Measurements from ENCODE around the gene CSNK2A3. TPM values are rescaled to one million over a fixed set of nuclear protein-coding genes. Genes with fewer than 3 reads are reported as not detected.

Gene CSNK2A3
- total and polyA plus RNA-seq, 10 of the 15 experiments (the other 5 are each of a cell fraction or from before 2014, with no cell fraction given), result 0.68 to 6.2 (median 1.4) TPM

GRCh38 chr11:11396301-11397035, 43.4 kb upstream of the CSNK2A3 start:
- Histone ChIP-seq H3K27me3 (replicated peaks in 1 of 2; ENCODE audit: control insufficient read depth in 2 of 2, insufficient read depth in 2 of 2, low read length in 1 of 2) (no peaks in the 10 kb centered on the region), H3K4me3 (no peak overlapping the region), H3K79me2 (ENCODE audit: control insufficient read depth, insufficient read depth, low read length) (no peaks in the 10 kb centered on the region), H4K20me1 (ENCODE audit: control insufficient read depth, insufficient read depth) (no peaks in the 10 kb centered on the region), H3K4me2 (ENCODE audit: control insufficient read depth, insufficient read depth) (no peak overlapping the region), H3K4me1 (ENCODE audit: control insufficient read depth, insufficient read depth, low read length) (no peaks in the 10 kb centered on the region), H3K27ac (ENCODE audit: control insufficient read depth, insufficient read depth) (no peak overlapping the region), H2AFZ (ENCODE audit: control insufficient read depth, low read depth, low read length) (no peak overlapping the region), H3K9me3 (replicated peaks; ENCODE audit: control insufficient read depth, insufficient read depth, low read length) (no peaks in the 10 kb centered on the region), H3K9ac (ENCODE audit: control insufficient read depth, insufficient read depth, low read length) (no peak overlapping the region), H3K36me3 (ENCODE audit: control insufficient read depth in 2 of 2, insufficient read depth in 2 of 2, low read length in 1 of 2) (no peaks in the 10 kb centered on the region; a peak in 2 of 4 replicates)
- BruUV-seq (replicated peaks), result no TSS peak
- CTCF ChIA-PET, result interaction anchor here (0.9 kb wide), 1 partner anchor 10 kb away, joined by 3 read pairs; no protein-coding TSS in a partner anchor
- 62% methylated on average over 11 of the region's 11 CpGs for WGBS (ENCODE audit: insufficient coverage, insufficient replicate concordance, low lambda C conversion rate, missing lambda C conversion rate)
- POLR2A ChIA-PET, result no interaction called here
- SMC1A ChIA-PET (ENCODE audit: uncharacterized antibody, unreplicated experiment), result no interaction called here
- DNase-seq (ENCODE audit: low read depth, low spot score) (no peak), ATAC-seq (no peak), FAIRE-seq (no peak)
- RAD21 ChIA-PET (ENCODE audit: unreplicated experiment), result interaction anchor here (1.1 kb wide), 1 partner anchor 392 kb away, joined by 3 read pairs; no protein-coding TSS in a partner anchor
- TF ChIP-seq ATF7 (IDR thresholded peaks at IDR 0.05; ENCODE audit: low read depth), result peak; percentile 13; the same call in 1 of the 2 replicates
- no peak for TF ChIP-seq EZH2 (IDR thresholded peaks at IDR 0.05; ENCODE audit: borderline replicate concordance, control insufficient read depth, low read depth, low read length)
- no peak for TF ChIP-seq FOXM1 (IDR thresholded peaks at IDR 0.05; ENCODE audit: low read depth, low read length)
- no peak for TF ChIP-seq ZNF592 (IDR thresholded peaks at IDR 0.05)
- no peak for TF ChIP-seq HDAC2 (IDR thresholded peaks at IDR 0.05)
- TF ChIP-seq CHD2 (IDR thresholded peaks at IDR 0.05; ENCODE audit: borderline replicate concordance, low read depth, low read length), result no peak
- in situ Hi-C loops (cut with MboI) (no loop called here), intact Hi-C loops (cut with micrococcal nuclease; ENCODE audit: unreplicated experiment) (no loop called here)

Data from GM12878 (cell line).